Stimulated activated CD8-positive, alpha-beta memory T cell treated with anti-CD3 and anti-CD28 coated beads, Interleukin-15, amount 100 ng/mL, for 24 hours (primary cell): Measurements from ENCODE around the gene SUMF2.
"Not testable (repeated sequence)": the region's sequence is repeated elsewhere in the genome, so short reads cannot be mapped to it uniquely, and the experiment has no call there.

Experiments used
- DNase-seq: peaks from one replicate; pipeline ENCODE4 v3.0.0-alpha.2; 2020; ENCODE audit warnings: low read depth

Gene SUMF2

GRCh38 chr7:56063882-56064625 is at the start of gene SUMF2:
Gene SUMF2 (plus strand): TSS chr7:56064286. CDS start chr7:56064312, 26 bp downstream.
- DNase-seq, result peak; percentile 86

GRCh38 chr7:56017015-56017414 is 47.1 kb upstream of the SUMF2 start:
- not testable (repeated sequence) for DNase-seq

- DNase-seq, result no peak
Observed at GRCh38 chr7:56019501-56019900, 44.6 kb upstream of the SUMF2 start.

- no peak for DNase-seq
Observed at GRCh38 chr7:56023500-56023899, 40.6 kb upstream of the SUMF2 start.

- DNase-seq, result no peak
Observed at GRCh38 chr7:56026538-56026937, 37.5 kb upstream of the SUMF2 start.

- DNase-seq, result no peak
Observed at GRCh38 chr7:56028942-56029630, 35.0 kb upstream of the SUMF2 start.

GRCh38 chr7:56030340-56030739 is 33.7 kb upstream of the SUMF2 start:
- DNase-seq, result no peak

- DNase-seq, result not testable (repeated sequence)
Observed at GRCh38 chr7:56031556-56031955, 32.5 kb upstream of the SUMF2 start.

- not testable (repeated sequence) for DNase-seq
Observed at GRCh38 chr7:56032578-56032977, 31.5 kb upstream of the SUMF2 start.

GRCh38 chr7:56033671-56034432 is 30.2 kb upstream of the SUMF2 start:
- DNase-seq, result peak; percentile 36

GRCh38 chr7:56040730-56041129 is 23.4 kb upstream of the SUMF2 start:
- DNase-seq, result no peak

GRCh38 chr7:56045758-56046157 is 18.3 kb upstream of the SUMF2 start:
- DNase-seq, result not testable (repeated sequence)

- DNase-seq, result no peak
Observed at GRCh38 chr7:56046721-56047445, 17.2 kb upstream of the SUMF2 start.

GRCh38 chr7:56047446-56048116 is 16.5 kb upstream of the SUMF2 start:
- not testable (repeated sequence) for DNase-seq

- DNase-seq, result no peak
Observed at GRCh38 chr7:56048245-56048644, 15.8 kb upstream of the SUMF2 start.

- not testable (repeated sequence) for DNase-seq
Observed at GRCh38 chr7:56048763-56049162, 15.3 kb upstream of the SUMF2 start.

- DNase-seq, result no peak
Observed at GRCh38 chr7:56051053-56051338, 13.1 kb upstream of the SUMF2 start.

- peak; percentile 85 for DNase-seq
Observed at GRCh38 chr7:56051339-56052191, 12.5 kb upstream of the SUMF2 start, which contains the start of the genes CCT6A and PSPH. Gene CCT6A (plus strand): TSS chr7:56051765. CDS start chr7:56051849, 84 bp downstream. Gene PSPH (minus strand): TSS chr7:56051444. CDS start chr7:56021212, 30,232 bp downstream.

- no peak for DNase-seq
Observed at GRCh38 chr7:56053379-56053778, 10.7 kb upstream of the SUMF2 start.

GRCh38 chr7:56053993-56054392 is 10.1 kb upstream of the SUMF2 start:
- no peak for DNase-seq
